CD14-positive monocyte (primary cell): ENCODE data around the gene GOLPH3. TPM values are rescaled to one million over a fixed set of nuclear protein-coding genes. Genes with fewer than 3 reads are reported as not detected.
"Not testable (repeated sequence)": the region's sequence is repeated elsewhere in the genome, so short reads cannot be mapped to it uniquely, and the experiment has no call there.

Experiments
- DNase-seq, 3 donors: peaks; one replicate each; pipeline ENCODE4 v3.0.0-alpha.2; 2011 to 2022
- H2AFZ ChIP-seq: 2 replicates; pipeline ENCODE4 v1.6.0; 2012; ENCODE audit warnings: mild to moderate bottlenecking, low read depth, low read length, inconsistent platforms; ENCODE audit not compliant: insufficient read depth, poor library complexity, severe bottlenecking
- H3K27ac ChIP-seq, 2 donors: 1 replicate in 1 of 2; 2 replicates in 1 of 2; pipeline ENCODE4 v1.5.1; 2012 to 2013; ENCODE audit warnings: low read length in 2 of 2, control low read depth in 1 of 2, inconsistent platforms in 1 of 2, low read depth in 1 of 2, mild to moderate bottlenecking in 1 of 2
- H3K27me3 ChIP-seq, 2 donors: one replicate each; pipeline versions ENCODE4 v1.6.0 to v1.6.1; 2011 to 2013; ENCODE audit warnings: low read length in 2 of 2; ENCODE audit not compliant: control insufficient read depth in 2 of 2, insufficient read depth in 2 of 2
- H3K36me3 ChIP-seq, 2 donors: replicated peaks in 1 of 2; 1 replicate in 1 of 2; 2 replicates in 1 of 2; pipeline versions ENCODE4 v1.5.1 to v1.6.1; 2012 to 2013; ENCODE audit warnings: low read length in 2 of 2, control low read depth in 1 of 2, inconsistent platforms in 1 of 2, mild to moderate bottlenecking in 1 of 2; ENCODE audit not compliant: insufficient read depth in 2 of 2, control insufficient read depth in 1 of 2
- H3K4me1 ChIP-seq, 2 donors: 1 replicate in 1 of 2; 2 replicates in 1 of 2; pipeline versions ENCODE4 v1.5.1 to v1.6.1; 2012 to 2013; ENCODE audit warnings: low read length in 2 of 2, control low read depth in 1 of 2, inconsistent platforms in 1 of 2, mild to moderate bottlenecking in 1 of 2, moderate library complexity in 1 of 2; ENCODE audit not compliant: insufficient read depth in 2 of 2, control insufficient read depth in 1 of 2
- H3K4me2 ChIP-seq: replicated peaks from 2 replicates; pipeline ENCODE3; 2012; ENCODE audit warnings: low read length, moderate library complexity, mild to moderate bottlenecking; ENCODE audit not compliant: poor library complexity, severe bottlenecking; ENCODE audit errors: extremely low read depth
- H3K4me3 ChIP-seq, 3 experiments: fragments of 200-600 bp in 1 of 3; sonication (generic) in 1 of 3; replicated peaks in 1 of 3; 1 replicate in 2 of 3; 2 replicates in 1 of 3; pipeline ENCODE4 v1.5.1; 2011 to 2013; ENCODE audit warnings: low read length in 3 of 3, mild to moderate bottlenecking in 3 of 3, control low read depth in 2 of 3, low read depth in 2 of 3, inconsistent platforms in 1 of 3, moderate library complexity in 1 of 3
- H3K79me2 ChIP-seq: 2 replicates; pipeline ENCODE4 v1.6.0; 2012; ENCODE audit warnings: mild to moderate bottlenecking, control low read depth, inconsistent platforms, low read length, moderate library complexity; ENCODE audit not compliant: insufficient read depth
- H3K9ac ChIP-seq: 2 replicates; pipeline ENCODE4 v1.6.0; 2017; ENCODE audit warnings: low read length, mild to moderate bottlenecking; ENCODE audit not compliant: insufficient read depth, poor library complexity, severe bottlenecking
- H3K9me3 ChIP-seq, 2 donors: replicated peaks in 1 of 2; 1 replicate in 1 of 2; 2 replicates in 1 of 2; pipeline versions ENCODE4 v1.5.1 to v1.6.1; 2012 to 2013; ENCODE audit warnings: low read length in 2 of 2, control low read depth in 1 of 2; ENCODE audit not compliant: control insufficient read depth in 1 of 2, insufficient read depth in 1 of 2
- H4K20me1 ChIP-seq: 2 replicates; pipeline ENCODE4 v1.6.0; 2012; ENCODE audit warnings: mild to moderate bottlenecking, low read length, control low read depth, moderate library complexity; ENCODE audit not compliant: insufficient read depth
- H3K27ac Mint-ChIP-seq, 7 donors: one replicate each; pipeline ENCODE4 v1.8.0; 2020; ENCODE audit warnings: mild to moderate bottlenecking in 7 of 7, mixed read lengths in 7 of 7, moderate library complexity in 6 of 7, inconsistent platforms in 2 of 7
- H3K27me3 Mint-ChIP-seq, 3 donors: one replicate each; pipeline ENCODE4 v1.8.0; 2021 to 2022; ENCODE audit warnings: low read depth in 3 of 3, mild to moderate bottlenecking in 3 of 3, mixed read lengths in 3 of 3, moderate library complexity in 3 of 3, inconsistent platforms in 1 of 3
- H3K36me3 Mint-ChIP-seq, 2 donors: one replicate each; pipeline ENCODE4 v1.8.0; 2020; ENCODE audit warnings: mixed read lengths in 2 of 2, inconsistent platforms in 1 of 2, mild to moderate bottlenecking in 1 of 2
- H3K4me1 Mint-ChIP-seq: one replicate; pipeline ENCODE4 v1.8.0; 2020; ENCODE audit warnings: mild to moderate bottlenecking, mixed read lengths
- H3K4me3 Mint-ChIP-seq, 2 donors: one replicate each; pipeline ENCODE4 v1.8.0; 2020; ENCODE audit warnings: mild to moderate bottlenecking in 2 of 2, mixed read lengths in 2 of 2, moderate library complexity in 1 of 2
- H3K9me3 Mint-ChIP-seq, 7 donors: one replicate each; pipeline ENCODE4 v1.8.0; 2020 to 2022; ENCODE audit warnings: mixed read lengths in 7 of 7, mild to moderate bottlenecking in 6 of 7, moderate library complexity in 6 of 7, inconsistent platforms in 2 of 7
- WGBS: methylation state at CpG from one replicate; pipeline ENCODE4 v1.1.5; 2013; ENCODE audit warnings: missing lambda C conversion rate; ENCODE audit not compliant: insufficient coverage; 5-methylcytosine and 5-hydroxymethylcytosine counted together
- intact Hi-C, 2 donors: fragments of 100-400 bp; cut with micrococcal nuclease; formaldehyde crosslinking; loops; one replicate each; pipeline versions ENCODE4 v1.15.0 to v1.15.1; 2023
- polyA plus RNA-seq, 3 donors: library from polyadenylated mRNA; depleted of rRNA in 1 of 3; unstranded in 2 of 3; stranded (reverse) in 1 of 3; fragments of 300-500 nt in 2 of 3; fragments of >200 nt in 1 of 3; fragmentation: Illumina TruSeq in 2 of 3; gene quantifications; 1 replicate in 2 of 3; 2 replicates in 1 of 3; pipeline ENCODE4 v1.2.3, GENCODE V29; 2012 to 2021
- TF ChIP-seq, protein P1 (sequence below): fragments of 200-600 bp; IDR thresholded peaks from one replicate; pipeline ENCODE4 v1.8.0; 2022; ENCODE audit warnings: antibody characterized with exemption, mild to moderate bottlenecking

The GOLPH3 gene
- polyA plus RNA-seq, 3 donors: 25.1 to 108 (median 105) TPM

DNA sequence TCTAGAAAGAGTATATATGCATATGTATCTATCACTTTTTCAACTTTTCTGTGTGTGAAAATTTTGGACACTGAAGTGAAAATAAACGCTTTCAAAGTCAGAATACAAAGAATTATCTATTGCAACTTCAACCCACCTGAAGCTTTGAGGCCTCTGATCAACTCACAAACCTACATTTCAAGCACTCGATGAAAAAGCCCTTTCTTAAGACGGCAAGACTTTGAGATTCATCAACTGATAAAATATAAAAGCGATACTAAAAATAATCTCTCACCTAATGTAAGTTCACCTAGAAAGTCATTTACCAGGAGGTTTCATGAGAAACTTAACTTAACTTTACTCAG lies 1.2 kb downstream of the GOLPH3 start:
- H3K36me3 ChIP-seq: peaks cover 19 to 32% of the 10 kb centered on the region in 2 donors
- H3K9me3 ChIP-seq: no peaks in the 10 kb centered on the region
- TF ChIP-seq, protein P1, sequence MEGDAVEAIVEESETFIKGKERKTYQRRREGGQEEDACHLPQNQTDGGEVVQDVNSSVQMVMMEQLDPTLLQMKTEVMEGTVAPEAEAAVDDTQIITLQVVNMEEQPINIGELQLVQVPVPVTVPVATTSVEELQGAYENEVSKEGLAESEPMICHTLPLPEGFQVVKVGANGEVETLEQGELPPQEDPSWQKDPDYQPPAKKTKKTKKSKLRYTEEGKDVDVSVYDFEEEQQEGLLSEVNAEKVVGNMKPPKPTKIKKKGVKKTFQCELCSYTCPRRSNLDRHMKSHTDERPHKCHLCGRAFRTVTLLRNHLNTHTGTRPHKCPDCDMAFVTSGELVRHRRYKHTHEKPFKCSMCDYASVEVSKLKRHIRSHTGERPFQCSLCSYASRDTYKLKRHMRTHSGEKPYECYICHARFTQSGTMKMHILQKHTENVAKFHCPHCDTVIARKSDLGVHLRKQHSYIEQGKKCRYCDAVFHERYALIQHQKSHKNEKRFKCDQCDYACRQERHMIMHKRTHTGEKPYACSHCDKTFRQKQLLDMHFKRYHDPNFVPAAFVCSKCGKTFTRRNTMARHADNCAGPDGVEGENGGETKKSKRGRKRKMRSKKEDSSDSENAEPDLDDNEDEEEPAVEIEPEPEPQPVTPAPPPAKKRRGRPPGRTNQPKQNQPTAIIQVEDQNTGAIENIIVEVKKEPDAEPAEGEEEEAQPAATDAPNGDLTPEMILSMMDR: no peak
- H3K79me2 ChIP-seq: peaks cover 70% of the 10 kb centered on the region
- 0% methylated on average over 2 of the region's 4 CpGs for WGBS
- Mint-ChIP-seq H3K27me3 (no peaks in the 10 kb centered on the region), H3K36me3 (peaks cover 25 to 37% of the 10 kb centered on the region in 2 donors), H3K9me3 (peaks cover 0 to 4% (median 0%) of the 10 kb centered on the region in 7 donors), H3K4me1 (peaks cover 47% of the 10 kb centered on the region), H3K4me3 (peak overlapping the region; percentile 98 to 100), H3K27ac (peak overlapping the region; percentile 95 to 99 (median 97))
- peaks cover 35 to 43% of the 10 kb centered on the region in 2 donors for H3K4me1 ChIP-seq
- H3K27ac ChIP-seq: peak overlapping the region; percentile 77 to 98
- intact Hi-C loops: loop anchor here (5.0 to 10.0 kb wide), 6 partner anchors 59 to 412 kb away; partner anchors contain the start of genes SUB1 (in 2 of the 2), MTMR12 (in 1 of the 2) and ZFR (in 1 of the 2)
- no peaks in the 10 kb centered on the region for H3K27me3 ChIP-seq
- H3K9ac ChIP-seq: peak overlapping the region; percentile 100
- no peak for DNase-seq
- H3K4me3 ChIP-seq: peak overlapping the region; percentile 65 to 95 (median 70)
- peaks cover 51% of the 10 kb centered on the region for H4K20me1 ChIP-seq
- H3K4me2 ChIP-seq: peak overlapping the region; percentile 94
- peak overlapping the region; percentile 100 for H2AFZ ChIP-seq

DNA sequence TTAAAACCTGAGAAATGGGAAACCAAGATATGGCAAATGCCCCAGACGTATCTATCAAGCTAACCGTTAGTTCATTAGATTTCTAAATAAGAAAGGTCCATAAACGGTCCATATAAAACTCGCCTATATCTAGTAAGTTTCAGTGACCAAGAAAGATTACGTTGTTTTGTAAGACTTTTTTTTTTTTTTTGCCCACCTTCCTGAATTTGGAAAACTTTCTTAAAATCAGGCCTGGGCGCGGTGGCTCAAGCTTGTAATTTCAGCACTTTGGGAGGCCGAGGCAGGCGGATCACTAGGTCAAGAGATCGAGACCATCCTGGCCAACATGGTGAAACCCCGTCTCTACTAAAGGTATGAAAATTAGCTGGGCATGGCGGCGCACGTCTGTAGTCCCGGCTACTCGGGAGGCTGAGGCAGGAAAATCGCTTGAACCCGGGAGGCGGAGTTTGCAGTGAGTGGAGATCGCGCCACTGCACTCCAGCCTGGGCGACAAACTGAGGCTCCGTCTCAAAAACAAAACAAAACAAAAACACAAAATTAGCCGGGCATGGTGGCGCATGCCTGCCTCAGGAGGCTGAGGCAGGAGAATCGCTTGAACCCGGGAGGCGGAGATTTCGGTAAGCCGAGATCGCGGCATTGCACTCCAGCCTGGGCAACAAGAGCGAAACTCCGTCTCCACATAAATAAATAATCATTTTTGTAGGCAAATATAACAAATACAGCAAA lies 1.8 kb downstream of the GOLPH3 start:
- intact Hi-C loops: loop anchor here (5.0 to 10.0 kb wide), 6 partner anchors 60 to 412 kb away; partner anchors contain the start of genes SUB1 (in 2 of the 2), MTMR12 (in 1 of the 2) and ZFR (in 1 of the 2)
- H3K4me1 ChIP-seq: peaks cover 35 to 46% of the 10 kb centered on the region in 2 donors
- peak overlapping the region; percentile 100 for H3K9ac ChIP-seq

More for the DNA sequence above, 1.8 kb downstream of the GOLPH3 start:
- Histone ChIP-seq H4K20me1 (peaks cover 56% of the 10 kb centered on the region), H3K4me3 (peak overlapping the region; percentile 65 to 95 (median 70)), H3K36me3 (peaks cover 24 to 38% of the 10 kb centered on the region in 2 donors), H3K4me2 (peak overlapping the region; percentile 94), H3K27ac (peak overlapping the region; percentile 38 to 98), H3K79me2 (peaks cover 76% of the 10 kb centered on the region), H2AFZ (peak overlapping the region; percentile 53)
- Mint-ChIP-seq H3K4me1 (peaks cover 45% of the 10 kb centered on the region), H3K27ac (peak overlapping the region; percentile 95 to 99 (median 97)), H3K36me3 (peaks cover 27 to 42% of the 10 kb centered on the region in 2 donors), H3K4me3 (peak overlapping the region; percentile 98 to 100)
- H3K27me3 Mint-ChIP-seq, DNase-seq, H3K9me3 ChIP-seq, H3K9me3 Mint-ChIP-seq, H3K27me3 ChIP-seq: not testable (repeated sequence)
- WGBS: under 1% methylated on average over 19 of the region's 34 CpGs
